NT2/D1 (cell line): Measurements from ENCODE around the gene LHX5.

Experiments used
- SUZ12 ChIP-seq: IDR thresholded peaks from 2 replicates; pipeline ENCODE4 v1.6.1; 2011; ENCODE audit not compliant: insufficient read length, insufficient read depth; ENCODE audit errors: extremely low read depth
- YY1 ChIP-seq: IDR thresholded peaks from 2 replicates; pipeline ENCODE4 v1.6.1; 2011; ENCODE audit not compliant: insufficient read length, insufficient read depth
- ZNF274 ChIP-seq: IDR thresholded peaks from 2 replicates; pipeline ENCODE4 v1.6.1; 2011; ENCODE audit warnings: mild to moderate bottlenecking, low read depth, low read length

DNA sequence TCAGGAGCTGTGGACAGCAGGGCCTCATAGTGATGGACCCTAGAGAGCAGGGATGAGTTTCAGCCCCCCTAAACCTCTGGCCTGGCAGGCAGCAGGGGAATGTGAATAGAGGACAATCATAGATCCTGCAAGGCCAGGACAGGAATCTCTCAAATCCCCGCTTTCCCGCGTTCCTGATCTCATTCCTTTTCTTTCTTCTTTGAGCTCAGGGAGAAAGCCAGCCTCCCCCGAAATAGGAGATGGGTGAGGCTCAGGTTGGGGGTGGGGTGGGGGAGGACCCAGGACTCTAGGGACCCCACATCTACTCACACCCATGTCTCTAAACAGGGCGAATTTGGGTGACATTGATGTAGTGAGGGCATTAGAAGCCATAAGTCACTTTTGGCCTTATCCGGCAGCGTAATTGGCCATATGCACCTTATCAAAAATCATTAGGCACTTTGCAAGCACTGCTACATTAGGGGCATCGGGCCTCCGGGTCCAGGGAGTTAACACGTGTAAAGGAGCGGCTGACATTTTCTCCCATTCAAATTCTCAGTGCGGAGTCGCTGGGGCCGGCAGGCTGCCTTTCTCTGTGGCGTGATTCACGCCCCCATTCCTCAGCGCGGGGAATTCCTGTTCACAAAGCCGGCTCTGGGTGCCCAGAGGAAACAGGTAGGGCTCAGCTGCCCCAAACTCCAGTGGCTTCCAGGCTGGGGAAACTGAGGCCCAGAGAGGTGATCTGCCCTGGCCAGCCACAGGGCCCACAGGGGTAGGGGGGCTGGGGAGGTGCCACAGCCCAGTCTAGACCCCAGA is 1.5 kb downstream of the LHX5 start:
- no peak for TF ChIP-seq SUZ12
- TF ChIP-seq YY1: no peak
- no peak for TF ChIP-seq ZNF274
